Naive thymus-derived CD4-positive, alpha-beta T cell (primary cell): ENCODE data around the gene SORL1-AS1.

Experiments
- ATAC-seq: fragments of 150-1000 bp; cut with Tn5 transposase; 2 replicates; pipeline ENCODE4 v1.10.0; 2021; ENCODE audit warnings: mild to moderate bottlenecking, moderate library complexity
- CTCF ChIA-PET: fragments of 350-600 bp; sonication (Branson Sonifier 250); formaldehyde crosslinking; loops from one replicate; lab custom pipeline; 2021; ENCODE audit warnings: antibody characterized with exemption; lab: Charles Lee
- POLR2A ChIA-PET: fragments of 350-600 bp; sonication (Branson Sonifier 250); formaldehyde crosslinking; loops from one replicate; lab custom pipeline; 2021; ENCODE audit warnings: antibody characterized with exemption, inconsistent platforms; lab: Charles Lee
- DNase-seq, 9 donors: peaks; one replicate each; pipeline versions ENCODE4 v3.0.0 to v3.0.0-alpha.2; 2020 to 2022; ENCODE audit warnings: mixed read lengths in 1 of 9
- H3K27ac ChIP-seq: one replicate; pipeline ENCODE4 v1.7.0; 2013; ENCODE audit warnings: mild to moderate bottlenecking, low read depth, low read length, moderate library complexity
- H3K27me3 ChIP-seq, 2 donors: one replicate each; pipeline ENCODE4 v1.7.0; 2013; ENCODE audit warnings: low read length in 2 of 2, mild to moderate bottlenecking in 2 of 2, moderate library complexity in 2 of 2; ENCODE audit not compliant: control insufficient read depth in 2 of 2, insufficient read depth in 2 of 2
- H3K36me3 ChIP-seq, 3 experiments: 1 replicate in 2 of 3; 2 replicates in 1 of 3; pipeline ENCODE4 v1.7.0; 2013; ENCODE audit warnings: low read length in 3 of 3, mild to moderate bottlenecking in 3 of 3, moderate library complexity in 1 of 3; ENCODE audit not compliant: insufficient read depth in 3 of 3, control insufficient read depth in 2 of 3
- H3K4me1 ChIP-seq, 2 donors: one replicate each; pipeline ENCODE4 v1.7.0; 2013; ENCODE audit warnings: low read length in 2 of 2, mild to moderate bottlenecking in 2 of 2, moderate library complexity in 1 of 2; ENCODE audit not compliant: control insufficient read depth in 2 of 2, insufficient read depth in 2 of 2
- H3K4me3 ChIP-seq: 2 replicates; pipeline ENCODE4 v1.7.0; 2013; ENCODE audit warnings: mild to moderate bottlenecking, low read length
- H3K9me3 ChIP-seq, 3 experiments: 1 replicate in 2 of 3; 2 replicates in 1 of 3; pipeline ENCODE4 v1.7.0; 2013; ENCODE audit warnings: low read length in 3 of 3; ENCODE audit not compliant: control insufficient read depth in 2 of 3
- H3K27ac Mint-ChIP-seq, 9 donors: one replicate each; pipeline ENCODE4 v1.8.0; 2020 to 2022; ENCODE audit warnings: mixed read lengths in 9 of 9, mild to moderate bottlenecking in 8 of 9, moderate library complexity in 5 of 9, inconsistent platforms in 2 of 9
- H3K27me3 Mint-ChIP-seq, 5 donors: one replicate each; pipeline ENCODE4 v1.8.0; 2021 to 2022; ENCODE audit warnings: mixed read lengths in 5 of 5, mild to moderate bottlenecking in 1 of 5
- H3K36me3 Mint-ChIP-seq, 5 donors: one replicate each; pipeline ENCODE4 v1.8.0; 2020 to 2022; ENCODE audit warnings: mixed read lengths in 5 of 5, mild to moderate bottlenecking in 3 of 5, inconsistent platforms in 1 of 5
- H3K4me1 Mint-ChIP-seq, 7 donors: one replicate each; pipeline ENCODE4 v1.8.0; 2020 to 2022; ENCODE audit warnings: mixed read lengths in 7 of 7, mild to moderate bottlenecking in 3 of 7, inconsistent platforms in 1 of 7
- H3K4me3 Mint-ChIP-seq, 10 donors: one replicate each; pipeline ENCODE4 v1.8.0; 2020 to 2022; ENCODE audit warnings: mild to moderate bottlenecking in 10 of 10, mixed read lengths in 10 of 10, moderate library complexity in 6 of 10, inconsistent platforms in 2 of 10
- H3K9me3 Mint-ChIP-seq, 11 donors: one replicate each; pipeline ENCODE4 v1.8.0; 2020 to 2022; ENCODE audit warnings: mixed read lengths in 11 of 11, mild to moderate bottlenecking in 4 of 11, inconsistent platforms in 1 of 11, moderate library complexity in 1 of 11
- intact Hi-C, 2 donors: fragments of 100-400 bp; cut with micrococcal nuclease; formaldehyde crosslinking; loops; one replicate each; pipeline ENCODE4 v1.15.1; 2023

Gene SORL1-AS1

DNA sequence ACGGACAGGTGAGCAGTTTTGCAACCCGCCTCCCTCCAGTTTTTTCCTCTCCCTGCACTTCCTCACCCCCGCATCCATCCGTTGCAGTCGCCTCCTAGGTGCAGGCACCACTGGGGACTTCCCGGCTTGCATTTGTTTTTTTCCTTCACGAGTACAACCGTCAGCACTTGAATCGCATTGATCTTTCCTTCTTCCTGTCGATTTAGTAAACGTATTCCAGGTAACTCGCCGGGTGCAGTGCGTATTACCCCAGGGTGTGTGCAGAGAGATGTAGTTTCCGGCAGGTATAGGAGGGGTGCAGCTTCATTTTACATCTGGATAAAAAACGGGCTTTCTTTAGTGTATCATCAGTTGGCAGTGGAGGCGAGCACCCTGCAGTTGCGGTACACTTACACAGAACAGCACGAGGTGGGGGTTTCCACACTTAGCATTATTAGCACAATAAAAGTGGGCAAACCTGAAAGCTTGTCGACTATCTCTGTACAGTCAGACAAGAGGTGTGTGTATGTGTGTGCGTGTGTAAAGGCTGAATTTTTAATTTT lies at the start of gene SORL1-AS1:
SORL1-AS1 (minus strand) TSS at position 359 of the 542 bp plus-strand sequence.
- DNase-seq = peak; percentile 34 to 87 (median 74)
- intact Hi-C loops = loop anchor here (1.0 to 5.0 kb wide), 10 partner anchors 12 to 160 kb away; partner anchors contain the start of gene SC5D (in 1 of the 2)
- CTCF ChIA-PET = interaction anchor here (0.7 to 4.9 kb wide), 4 partner anchors 12 to 129 kb away, joined by 3 to 68 read pairs (median 4); no protein-coding TSS in a partner anchor

GRCh38 chr11:121500717-121501116 lies 48.0 kb upstream of the SORL1-AS1 start:
- peaks cover 25 to 67% (median 50%) of the 10 kb centered on the region in 7 donors for H3K4me1 Mint-ChIP-seq

More for the DNA sequence above, at the start of gene SORL1-AS1:
- Mint-ChIP-seq H3K4me3 (peak within 1 kb of the TSS; percentile 90 to 99 (median 98)), H3K27ac (peak within 1 kb of the TSS; percentile 90 to 100 (median 96)), H3K36me3 (peaks cover 10 to 72% (median 49%) of the 10 kb centered on the region in 5 donors), H3K9me3 (peaks cover 0 to 3% (median 0%) of the 10 kb centered on the region in 11 donors), H3K4me1 (peaks cover 73 to 89% (median 81%) of the 10 kb centered on the region in 7 donors), H3K27me3 (no peaks in the 10 kb centered on the region)
- ATAC-seq = peak; percentile 71
- POLR2A ChIA-PET = interaction anchor here (0.5 to 15.0 kb wide), 24 partner anchors 11 to 1837 kb away, joined by 3 to 425 read pairs (median 4); partner anchors contain the start of gene SC5D
- Histone ChIP-seq H3K27ac (peak within 1 kb of the TSS; percentile 83), H3K9me3 (peaks cover 0 to 3% (median 0%) of the 10 kb centered on the region in 3 experiments), H3K27me3 (no peaks in the 10 kb centered on the region), H3K4me1 (peaks cover 52 to 73% of the 10 kb centered on the region in 2 donors), H3K4me3 (peak within 1 kb of the TSS; percentile 80), H3K36me3 (no peaks in the 10 kb centered on the region)

DNA sequence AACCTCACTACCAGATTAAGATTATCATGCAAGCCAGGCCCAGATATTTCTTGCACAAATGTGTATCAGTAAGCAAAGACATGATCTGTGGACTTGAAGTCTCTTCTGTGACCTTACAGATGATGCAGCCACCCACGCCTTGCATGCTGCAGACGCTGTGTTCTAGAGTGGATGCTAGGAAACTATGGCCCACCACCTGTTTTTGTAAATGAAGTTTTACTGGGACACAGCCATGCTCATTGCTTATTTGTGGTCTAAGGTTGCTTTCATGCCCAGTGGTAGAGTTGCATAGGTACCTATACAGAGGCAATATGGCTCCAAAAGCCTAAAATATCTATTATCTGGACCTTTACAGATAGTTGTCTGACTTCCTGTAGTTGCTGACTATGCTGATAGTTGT lies 47.5 kb upstream of the SORL1-AS1 start:
- no peak for ATAC-seq
- H3K36me3 ChIP-seq = peaks cover 26 to 65% (median 30%) of the 10 kb centered on the region in 3 experiments

More at GRCh38 chr11:121500717-121501116, 48.0 kb upstream of the SORL1-AS1 start:
- Mint-ChIP-seq H3K36me3 (peaks cover 27 to 93% (median 75%) of the 10 kb centered on the region in 5 donors), H3K9me3 (peaks cover 0 to 18% (median 10%) of the 10 kb centered on the region in 11 donors), H3K27ac (peak overlapping the region in 1 of 9 donors; percentile 43), H3K27me3 (no peaks in the 10 kb centered on the region), H3K4me3 (no peak overlapping the region)
- Histone ChIP-seq H3K4me1 (peaks cover 0 to 9% of the 10 kb centered on the region in 2 donors), H3K9me3 (peaks cover 0 to 3% (median 0%) of the 10 kb centered on the region in 3 experiments), H3K27ac (no peak overlapping the region), H3K27me3 (no peaks in the 10 kb centered on the region), H3K36me3 (peaks cover 26 to 66% (median 30%) of the 10 kb centered on the region in 3 experiments), H3K4me3 (no peak overlapping the region)
- intact Hi-C loops = no loop called here
- ChIA-PET POLR2A (no interaction called here), CTCF (no interaction called here)
- ATAC-seq (no peak), DNase-seq (no peak)

GRCh38 chr11:121499405-121499804 lies 46.6 kb upstream of the SORL1-AS1 start:
- intact Hi-C loops = loop anchor here in 1 of 2 donors (5.0 kb wide), 1 partner anchor 33 kb away; no protein-coding TSS in a partner anchor
- Histone ChIP-seq H3K27me3 (no peaks in the 10 kb centered on the region), H3K4me1 (peaks cover 10 to 22% of the 10 kb centered on the region in 2 donors), H3K27ac (no peak overlapping the region), H3K36me3 (peaks cover 26 to 64% (median 30%) of the 10 kb centered on the region in 3 experiments), H3K4me3 (no peak overlapping the region), H3K9me3 (no peaks in the 10 kb centered on the region)
- peak overlapping the region in 8 of 9 donors; percentile 20 to 77 (median 68) for H3K27ac Mint-ChIP-seq
- CTCF ChIA-PET = no interaction called here
- H3K27me3 Mint-ChIP-seq = no peaks in the 10 kb centered on the region
- peaks cover 0 to 5% (median 1%) of the 10 kb centered on the region in 11 donors for H3K9me3 Mint-ChIP-seq
- DNase-seq (no peak), ATAC-seq (no peak)
- H3K4me1 Mint-ChIP-seq = peaks cover 32 to 68% (median 55%) of the 10 kb centered on the region in 7 donors
- POLR2A ChIA-PET = interaction anchor here (1.0 to 3.3 kb wide), 3 partner anchors 18 to 48 kb away, joined by 3 to 10 read pairs (median 4); partner anchors contain the start of genes SORL1 and SORL1-AS1
- H3K4me3 Mint-ChIP-seq = no peak overlapping the region
- peaks cover 20 to 85% (median 69%) of the 10 kb centered on the region in 5 donors for H3K36me3 Mint-ChIP-seq

More for the DNA sequence above, 47.5 kb upstream of the SORL1-AS1 start:
- CTCF ChIA-PET = no interaction called here
- Mint-ChIP-seq H3K4me1 (peaks cover 29 to 68% (median 54%) of the 10 kb centered on the region in 7 donors), H3K36me3 (peaks cover 26 to 93% (median 73%) of the 10 kb centered on the region in 5 donors), H3K27ac (peak overlapping the region in 7 of 9 donors; percentile 50 to 77 (median 67)), H3K9me3 (peaks cover 0 to 13% (median 6%) of the 10 kb centered on the region in 11 donors), H3K27me3 (no peaks in the 10 kb centered on the region), H3K4me3 (no peak overlapping the region)
- intact Hi-C loops = no loop called here
- Histone ChIP-seq H3K4me1 (peaks cover 3 to 13% of the 10 kb centered on the region in 2 donors), H3K27ac (no peak overlapping the region), H3K9me3 (peaks cover 0 to under 1% (median 0%) of the 10 kb centered on the region in 3 experiments), H3K4me3 (no peak overlapping the region), H3K27me3 (no peaks in the 10 kb centered on the region)
- DNase-seq = no peak
- POLR2A ChIA-PET = no interaction called here

DNA sequence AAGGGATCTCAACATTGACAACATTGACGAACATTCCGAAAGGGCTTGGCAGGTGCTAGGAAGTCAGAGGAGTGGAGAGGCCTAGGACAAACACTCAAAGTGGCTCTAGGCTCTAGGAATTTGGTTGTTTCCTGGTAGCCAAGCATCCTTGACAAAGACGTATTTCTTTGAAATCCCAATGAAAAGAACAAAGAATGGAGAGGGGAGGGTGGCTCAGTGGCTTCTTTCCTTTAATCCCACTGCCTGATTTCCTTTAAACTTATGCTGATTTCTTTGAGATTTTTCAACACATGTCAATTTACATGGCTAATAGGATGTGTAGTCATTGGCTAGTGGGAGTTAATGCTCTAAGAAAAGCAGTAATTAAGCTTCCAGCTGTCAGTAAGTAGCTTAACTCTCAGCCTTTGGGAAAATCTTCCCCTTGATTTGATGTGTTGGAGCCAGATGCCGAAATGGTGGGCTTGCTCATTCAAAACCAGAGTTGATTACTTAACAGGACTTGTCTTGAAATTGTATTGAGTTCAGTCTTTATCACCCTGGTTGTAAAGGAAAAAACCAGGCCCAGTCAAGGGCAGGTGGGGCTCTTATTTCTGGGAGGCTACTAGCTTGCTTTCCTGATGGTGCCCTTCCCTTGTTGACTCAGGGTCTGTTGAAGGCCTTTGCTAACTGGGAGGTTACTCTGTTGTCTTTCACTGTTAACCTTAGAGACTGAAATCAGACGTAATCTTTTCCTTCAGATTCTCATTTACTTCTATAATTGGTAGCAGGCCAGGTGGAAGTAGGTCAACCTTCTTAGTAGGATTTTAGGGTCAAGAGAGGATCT lies 44.6 kb upstream of the SORL1-AS1 start:
- Histone ChIP-seq H3K27me3 (no peaks in the 10 kb centered on the region), H3K4me1 (peaks cover 15 to 31% of the 10 kb centered on the region in 2 donors), H3K9me3 (no peaks in the 10 kb centered on the region), H3K4me3 (no peak overlapping the region), H3K27ac (no peak overlapping the region), H3K36me3 (peaks cover 26 to 60% (median 30%) of the 10 kb centered on the region in 3 experiments)
- intact Hi-C loops = loop anchor here in 1 of 2 donors (5.0 kb wide), 1 partner anchor 35 kb away; no protein-coding TSS in a partner anchor
- ATAC-seq (no peak), DNase-seq (no peak)
- Mint-ChIP-seq H3K27ac (peak overlapping the region in 7 of 9 donors; percentile 17 to 77 (median 56)), H3K9me3 (peaks cover 0 to 5% (median 0%) of the 10 kb centered on the region in 11 donors), H3K4me1 (peaks cover 37 to 71% (median 63%) of the 10 kb centered on the region in 7 donors), H3K27me3 (no peaks in the 10 kb centered on the region), H3K4me3 (no peak overlapping the region), H3K36me3 (peaks cover 20 to 73% (median 63%) of the 10 kb centered on the region in 5 donors)
- ChIA-PET CTCF (no interaction called here), POLR2A (interaction anchor here (3.3 kb wide), 1 partner anchor 46 kb away, joined by 10 read pairs; the partner anchor contains the start of genes SORL1 and SORL1-AS1)
